ENCODE data around the gene FAM221A.
"Not testable (repeated sequence)": the region's sequence is repeated elsewhere in the genome, so short reads cannot be mapped to it uniquely, and the experiment has no call there.

FAM221A gene

DNA sequence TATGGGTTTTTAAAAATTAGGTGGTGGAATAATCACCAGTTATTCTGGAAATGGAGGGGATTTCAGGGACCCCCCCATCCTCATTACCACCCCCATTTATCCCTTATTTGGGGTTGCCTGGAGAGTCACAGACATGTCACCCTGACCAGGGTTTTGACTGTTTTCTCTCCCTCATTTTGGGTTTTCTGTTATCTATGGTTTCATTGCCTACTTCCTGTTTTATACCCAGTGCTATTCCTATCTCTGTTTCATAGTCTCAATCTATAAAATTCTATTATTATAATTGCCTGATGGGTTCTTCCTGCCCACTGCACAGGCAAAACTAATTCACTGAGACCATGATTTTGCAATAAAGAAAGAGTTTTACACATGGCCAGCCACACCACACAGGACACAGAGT lies 15.9 kb upstream of the FAM221A start:
- Histone ChIP-seq H3K4me1 (ENCODE audit: control insufficient read depth, insufficient read depth, low read length) (0 out of 2 replicates have a peak, but pooled peaks cover 2% of the 10 kb centered on the region), H3K9me3 (ENCODE audit: control insufficient read depth, insufficient read depth, low read length) (no peaks in the 10 kb centered on the region), H3K27me3 (ENCODE audit: control insufficient read depth, insufficient read depth, low read length) (no peaks in the 10 kb centered on the region), H3K36me3 (ENCODE audit: control insufficient read depth, insufficient read depth, low read length) (no peaks in the 10 kb centered on the region), H3K27ac (ENCODE audit: low read length) (no peak overlapping the region), H3K4me3 (ENCODE audit: low read length) (no peak overlapping the region)
- no peak for DNase-seq (ENCODE audit: low read depth, low spot score)

DNA sequence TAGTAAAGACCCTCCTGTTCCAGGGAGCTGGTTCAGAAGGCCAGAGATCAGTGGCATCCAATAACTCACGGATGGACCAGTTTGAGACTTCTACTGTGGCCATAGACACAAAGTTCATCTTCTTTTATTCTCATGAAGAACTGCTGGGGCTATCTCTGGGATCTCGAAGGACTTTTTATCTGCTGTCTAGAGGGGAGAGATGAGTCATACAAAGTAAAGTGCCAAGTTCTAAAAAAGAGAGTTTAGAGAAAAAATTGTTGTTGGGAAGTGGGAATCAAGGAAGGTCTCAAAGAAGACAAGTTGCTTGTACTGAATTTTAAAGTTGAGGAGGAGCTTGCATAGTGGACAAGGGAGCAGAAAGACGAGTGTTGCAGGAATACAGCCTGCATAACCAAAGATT lies 8.0 kb upstream of the FAM221A start:
- Histone ChIP-seq H3K4me3 (ENCODE audit: low read length) (no peak overlapping the region), H3K36me3 (ENCODE audit: control insufficient read depth, insufficient read depth, low read length) (no peaks in the 10 kb centered on the region), H3K27ac (ENCODE audit: low read length) (no peak overlapping the region), H3K9me3 (ENCODE audit: control insufficient read depth, insufficient read depth, low read length) (no peaks in the 10 kb centered on the region), H3K27me3 (ENCODE audit: control insufficient read depth, insufficient read depth, low read length) (no peaks in the 10 kb centered on the region), H3K4me1 (ENCODE audit: control insufficient read depth, insufficient read depth, low read length) (no peaks in the 10 kb centered on the region)
- no peak for DNase-seq (ENCODE audit: low read depth, low spot score)
- no CpG with 5 or more reads among the region's 3 CpGs for WGBS (ENCODE audit: insufficient coverage, insufficient read length)

DNA sequence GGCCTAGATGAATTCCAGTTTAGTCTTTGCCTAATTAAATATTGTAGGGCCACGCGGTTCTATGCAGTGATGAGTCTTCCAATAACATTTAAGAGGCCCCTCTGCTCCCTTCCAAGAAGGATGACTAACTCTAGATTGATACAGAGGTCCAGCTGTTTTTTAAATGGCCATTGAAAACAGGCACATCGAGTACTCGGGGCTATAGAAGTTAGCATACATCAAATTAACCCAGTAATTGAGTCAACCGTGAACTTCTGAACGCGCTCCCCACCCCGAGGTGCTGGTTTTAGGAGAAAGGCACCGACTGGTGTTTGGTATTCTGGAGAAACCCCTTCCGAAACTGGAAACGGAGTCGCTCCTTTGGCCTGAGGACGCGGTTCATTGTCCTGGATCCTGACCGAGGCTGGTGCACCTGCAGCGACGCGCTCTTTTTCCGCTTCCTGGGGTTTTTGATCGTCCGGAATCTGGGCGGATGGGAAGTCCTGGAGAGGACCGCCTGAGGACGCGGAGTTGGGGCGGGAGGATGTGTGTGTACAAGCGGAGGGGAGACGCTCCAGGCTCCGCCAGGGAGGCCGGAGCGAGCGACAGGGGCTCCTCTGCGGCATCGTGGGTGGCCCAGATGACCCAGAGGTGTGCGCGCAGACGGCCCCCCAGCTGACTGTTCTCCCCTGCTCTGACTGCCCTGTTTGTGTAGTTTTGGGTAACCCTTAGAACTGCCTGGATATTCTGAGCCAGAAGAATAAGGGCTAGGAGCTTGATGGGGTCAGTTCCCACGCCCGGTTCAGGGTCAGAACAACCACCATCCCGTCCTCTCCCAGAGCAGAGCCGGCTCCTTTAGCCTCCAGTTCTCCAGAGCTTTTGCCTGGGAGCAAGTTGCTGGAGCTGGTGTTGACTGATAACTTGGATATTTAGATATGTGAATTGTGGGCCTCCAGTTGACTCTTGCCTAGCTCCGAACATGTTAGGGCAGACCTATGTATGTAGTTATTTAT lies 711 bp downstream of the FAM221A start:
- no peak overlapping the region for H3K27ac ChIP-seq (ENCODE audit: low read length)
- no peaks in the 10 kb centered on the region for H3K9me3 ChIP-seq (ENCODE audit: control insufficient read depth, insufficient read depth, low read length)
- peak overlapping the region; percentile 69; the same call in 1 of the 2 replicates for H3K4me3 ChIP-seq (ENCODE audit: low read length)
- no peaks in the 10 kb centered on the region for H3K4me1 ChIP-seq (ENCODE audit: control insufficient read depth, insufficient read depth, low read length)
- H3K27me3 ChIP-seq (ENCODE audit: control insufficient read depth, insufficient read depth, low read length) = no peaks in the 10 kb centered on the region
- DNase-seq (ENCODE audit: low read depth, low spot score) = peak; percentile 64
- no CpG with 5 or more reads among the region's 42 CpGs for WGBS (ENCODE audit: insufficient coverage, insufficient read length)
- no peaks in the 10 kb centered on the region; the same call in 1 of the 2 replicates for H3K36me3 ChIP-seq (ENCODE audit: control insufficient read depth, insufficient read depth, low read length)

DNA sequence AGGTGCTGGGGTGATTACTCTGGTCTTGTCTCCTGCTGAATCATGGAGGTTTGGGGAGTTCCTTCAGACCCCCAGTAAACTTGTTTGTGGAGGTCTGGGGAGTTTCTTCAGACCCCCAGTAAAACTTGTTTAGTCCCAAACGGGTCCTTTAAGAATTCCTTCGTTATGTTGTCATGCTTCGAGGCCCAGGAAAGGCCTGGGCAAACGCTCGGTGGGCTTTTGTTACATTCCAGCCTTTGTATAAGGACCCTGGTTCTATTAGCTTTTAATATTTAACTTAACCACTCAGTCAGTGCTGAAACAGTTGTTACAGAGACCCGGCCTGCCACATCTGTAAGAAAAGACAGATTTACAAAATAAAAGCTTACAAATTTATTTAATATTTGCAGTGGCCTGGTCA lies 4.0 kb downstream of the FAM221A start:
- H3K36me3 ChIP-seq (ENCODE audit: control insufficient read depth, insufficient read depth, low read length); H3K9me3 ChIP-seq (ENCODE audit: control insufficient read depth, insufficient read depth, low read length); H3K27me3 ChIP-seq (ENCODE audit: control insufficient read depth, insufficient read depth, low read length); H3K4me3 ChIP-seq (ENCODE audit: low read length); DNase-seq (ENCODE audit: low read depth, low spot score); H3K27ac ChIP-seq (ENCODE audit: low read length); H3K4me1 ChIP-seq (ENCODE audit: control insufficient read depth, insufficient read depth, low read length): not testable (repeated sequence)
- no CpG with 5 or more reads among the region's 6 CpGs for WGBS (ENCODE audit: insufficient coverage, insufficient read length)

DNA sequence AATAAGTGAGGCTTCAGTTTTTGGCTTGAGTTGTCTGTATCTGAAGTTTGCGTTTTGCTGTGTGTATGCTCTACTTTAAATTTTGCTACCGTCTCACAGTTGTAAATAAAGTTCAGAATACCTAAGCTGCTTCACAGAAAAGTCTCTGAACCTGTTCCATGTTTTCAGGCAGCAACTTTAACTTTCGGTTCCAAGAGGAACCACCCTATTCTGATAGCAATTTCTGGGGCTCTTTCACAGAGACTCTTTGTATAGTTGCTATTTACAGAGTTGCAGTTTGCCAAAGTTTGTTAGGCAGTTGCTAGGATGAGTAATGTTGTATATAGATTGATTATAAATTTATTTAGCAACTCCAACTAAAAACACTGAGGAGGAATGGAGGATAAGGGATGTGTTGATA lies 5.7 kb downstream of the FAM221A start:
- no peaks in the 10 kb centered on the region for H3K4me1 ChIP-seq (ENCODE audit: control insufficient read depth, insufficient read depth, low read length)
- H3K9me3 ChIP-seq (ENCODE audit: control insufficient read depth, insufficient read depth, low read length) = no peaks in the 10 kb centered on the region
- H3K27me3 ChIP-seq (ENCODE audit: control insufficient read depth, insufficient read depth, low read length) = no peaks in the 10 kb centered on the region
- H3K4me3 ChIP-seq (ENCODE audit: low read length) = no peak overlapping the region
- no peak for DNase-seq (ENCODE audit: low read depth, low spot score)
- WGBS (ENCODE audit: insufficient coverage, insufficient read length) = no CpG with 5 or more reads among the region's 3 CpGs
- H3K27ac ChIP-seq (ENCODE audit: low read length) = no peak overlapping the region
- H3K36me3 ChIP-seq (ENCODE audit: control insufficient read depth, insufficient read depth, low read length) = peaks cover 3% of the 10 kb centered on the region; the same call in 1 of the 2 replicates

DNA sequence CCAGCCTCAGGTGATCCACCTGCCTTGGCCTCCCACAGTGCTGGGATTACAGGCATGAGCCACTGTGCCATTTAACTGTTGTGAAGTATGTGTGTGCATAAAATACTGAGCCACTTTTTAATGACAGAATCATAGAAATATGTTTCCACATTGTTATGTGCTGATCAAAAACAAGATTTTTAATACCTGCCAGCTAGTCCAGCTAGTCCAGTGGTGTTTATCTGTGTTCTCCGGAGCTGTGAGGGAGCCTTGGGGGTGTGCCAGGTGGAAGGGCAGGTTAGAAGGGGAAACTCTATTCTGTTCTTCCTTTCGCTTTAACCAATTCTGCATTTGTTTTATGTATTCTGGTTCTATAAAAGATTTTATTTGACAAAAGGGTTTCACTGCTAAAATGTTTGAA lies 7.0 kb downstream of the FAM221A start:
- no CpG with 5 or more reads among the region's 2 CpGs for WGBS (ENCODE audit: insufficient coverage, insufficient read length)
- peaks cover 6% of the 10 kb centered on the region; the same call in 1 of the 2 replicates for H3K36me3 ChIP-seq (ENCODE audit: control insufficient read depth, insufficient read depth, low read length)
- DNase-seq (ENCODE audit: low read depth, low spot score) = no peak
- no peaks in the 10 kb centered on the region for H3K9me3 ChIP-seq (ENCODE audit: control insufficient read depth, insufficient read depth, low read length)
- H3K27ac ChIP-seq (ENCODE audit: low read length) = no peak overlapping the region
- no peaks in the 10 kb centered on the region for H3K27me3 ChIP-seq (ENCODE audit: control insufficient read depth, insufficient read depth, low read length)
- no peaks in the 10 kb centered on the region for H3K4me1 ChIP-seq (ENCODE audit: control insufficient read depth, insufficient read depth, low read length)
- H3K4me3 ChIP-seq (ENCODE audit: low read length) = no peak overlapping the region

DNA sequence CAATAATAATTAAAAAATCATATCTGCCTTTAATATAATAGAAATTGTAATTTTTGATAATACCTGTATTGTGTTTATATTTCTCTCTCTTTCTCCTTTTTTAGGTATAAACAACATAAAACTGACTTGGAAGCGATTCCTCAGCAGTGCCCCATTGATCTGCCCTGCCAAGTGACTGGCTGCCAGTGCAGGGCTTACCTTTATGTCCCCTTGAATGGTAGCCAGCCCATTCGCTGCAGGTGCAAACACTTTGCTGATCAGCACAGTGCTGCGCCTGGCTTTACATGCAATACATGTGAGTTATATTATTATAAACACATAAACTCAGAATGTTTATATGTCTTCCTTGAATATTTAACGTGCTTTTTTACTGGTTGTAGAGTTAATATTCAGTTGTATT lies 9.2 kb downstream of the FAM221A start:
- no CpG with 5 or more reads among the region's 4 CpGs for WGBS (ENCODE audit: insufficient coverage, insufficient read length)
- Histone ChIP-seq H3K4me3 (ENCODE audit: low read length) (no peak overlapping the region), H3K36me3 (ENCODE audit: control insufficient read depth, insufficient read depth, low read length) (peaks cover 6% of the 10 kb centered on the region; the same call in 1 of the 2 replicates), H3K27me3 (ENCODE audit: control insufficient read depth, insufficient read depth, low read length) (no peaks in the 10 kb centered on the region), H3K9me3 (ENCODE audit: control insufficient read depth, insufficient read depth, low read length) (no peaks in the 10 kb centered on the region), H3K27ac (ENCODE audit: low read length) (no peak overlapping the region), H3K4me1 (ENCODE audit: control insufficient read depth, insufficient read depth, low read length) (no peaks in the 10 kb centered on the region)
- no peak for DNase-seq (ENCODE audit: low read depth, low spot score)

DNA sequence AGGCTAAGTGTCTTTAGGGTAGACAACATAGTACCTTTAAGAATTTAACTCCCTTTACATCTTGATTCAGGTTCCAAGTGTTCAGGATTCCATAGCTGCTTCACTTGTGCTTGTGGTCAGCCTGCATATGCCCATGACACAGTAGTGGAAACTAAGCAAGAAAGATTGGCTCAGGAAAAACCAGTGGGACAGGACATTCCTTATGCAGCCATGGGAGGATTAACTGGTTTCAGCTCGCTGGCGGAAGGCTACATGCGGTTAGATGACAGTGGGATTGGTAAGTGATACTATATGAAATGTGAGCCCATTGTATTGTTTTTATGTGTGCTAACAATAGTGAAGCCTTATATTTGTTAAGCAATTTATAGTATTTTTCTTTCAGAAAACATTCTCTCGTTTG lies 11.3 kb downstream of the FAM221A start:
- no peaks in the 10 kb centered on the region for H3K9me3 ChIP-seq (ENCODE audit: control insufficient read depth, insufficient read depth, low read length)
- no peaks in the 10 kb centered on the region for H3K27me3 ChIP-seq (ENCODE audit: control insufficient read depth, insufficient read depth, low read length)
- no peak for DNase-seq (ENCODE audit: low read depth, low spot score)
- no CpG with 5 or more reads among the region's 4 CpGs for WGBS (ENCODE audit: insufficient coverage, insufficient read length)
- H3K4me1 ChIP-seq (ENCODE audit: control insufficient read depth, insufficient read depth, low read length) = no peaks in the 10 kb centered on the region
- H3K36me3 ChIP-seq (ENCODE audit: control insufficient read depth, insufficient read depth, low read length) = peaks cover 4% of the 10 kb centered on the region; the same call in 1 of the 2 replicates
- no peak overlapping the region for H3K27ac ChIP-seq (ENCODE audit: low read length)
- no peak overlapping the region for H3K4me3 ChIP-seq (ENCODE audit: low read length)

DNA sequence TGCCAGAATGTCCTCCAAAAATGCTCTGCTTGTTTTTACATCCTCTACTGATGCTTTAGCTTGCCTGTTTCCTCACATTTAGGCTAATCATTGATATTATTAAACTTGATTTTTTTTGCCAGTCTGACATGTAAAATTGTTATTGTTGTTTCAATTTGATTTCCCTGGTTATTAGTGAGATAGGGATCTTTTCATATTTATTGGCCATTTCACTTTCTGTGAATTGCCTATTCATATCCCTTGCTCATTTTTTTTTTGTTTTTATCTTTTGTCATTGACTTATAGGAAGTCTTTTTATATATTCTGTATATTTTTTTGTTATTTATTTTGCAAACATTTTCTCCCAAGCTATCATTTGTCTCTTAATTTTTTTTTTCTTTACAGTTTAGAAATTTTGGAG lies 13.2 kb downstream of the FAM221A start:
- Histone ChIP-seq H3K36me3 (ENCODE audit: control insufficient read depth, insufficient read depth, low read length) (peaks cover 3% of the 10 kb centered on the region; the same call in 1 of the 2 replicates), H3K9me3 (ENCODE audit: control insufficient read depth, insufficient read depth, low read length) (no peaks in the 10 kb centered on the region), H3K4me1 (ENCODE audit: control insufficient read depth, insufficient read depth, low read length) (no peaks in the 10 kb centered on the region), H3K27me3 (ENCODE audit: control insufficient read depth, insufficient read depth, low read length) (no peaks in the 10 kb centered on the region), H3K27ac (ENCODE audit: low read length) (no peak overlapping the region), H3K4me3 (ENCODE audit: low read length) (no peak overlapping the region)
- no peak for DNase-seq (ENCODE audit: low read depth, low spot score)

DNA sequence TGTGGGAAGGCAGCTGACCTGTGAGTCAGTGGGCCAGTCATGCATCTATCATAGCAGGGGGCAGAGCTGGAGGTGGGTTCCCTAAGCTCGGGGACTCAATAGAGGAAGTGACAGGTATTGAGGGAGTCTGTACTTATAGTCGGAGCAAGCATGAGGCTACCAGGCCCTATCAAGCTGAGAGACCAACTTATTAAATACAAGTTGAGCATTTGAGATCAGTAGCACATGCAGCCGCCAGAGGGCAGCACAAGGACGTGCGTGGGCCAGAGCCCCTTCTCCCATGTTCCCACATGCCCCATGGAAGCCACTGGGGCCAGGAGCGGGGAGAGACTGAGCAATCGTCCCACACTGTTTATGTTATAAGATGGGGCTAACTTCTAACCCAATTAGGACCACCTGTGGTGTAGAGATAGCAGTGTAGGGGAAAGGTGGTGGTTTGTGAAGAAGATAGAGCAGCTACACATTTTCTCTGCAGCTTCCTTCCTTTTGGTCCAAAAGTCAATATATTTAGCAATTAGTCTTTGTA lies 17.0 kb downstream of the FAM221A start:
- DNase-seq (ENCODE audit: low read depth, low spot score) = peak; percentile 67

More for the DNA sequence above, 17.0 kb downstream of the FAM221A start:
- Histone ChIP-seq H3K27ac (ENCODE audit: low read length) (no peak overlapping the region), H3K27me3 (ENCODE audit: control insufficient read depth, insufficient read depth, low read length) (no peaks in the 10 kb centered on the region), H3K4me1 (ENCODE audit: control insufficient read depth, insufficient read depth, low read length) (no peaks in the 10 kb centered on the region), H3K36me3 (ENCODE audit: control insufficient read depth, insufficient read depth, low read length) (no peaks in the 10 kb centered on the region; the same call in 1 of the 2 replicates), H3K4me3 (ENCODE audit: low read length) (no peak overlapping the region), H3K9me3 (ENCODE audit: control insufficient read depth, insufficient read depth, low read length) (no peaks in the 10 kb centered on the region)
- no CpG with 5 or more reads among the region's 7 CpGs for WGBS (ENCODE audit: insufficient coverage, insufficient read length)

Measured in iPS DF 6.9 (cell line).